HG03108 (cell line): Measurements from ENCODE around the gene TSGA10.
"Not testable (repeated sequence)": the region's sequence is repeated elsewhere in the genome, so short reads cannot be mapped to it uniquely, and the experiment has no call there.

Experiments used
- ATAC-seq: cut with Tn5 transposase; IDR thresholded peaks from one replicate; pipeline ENCODE4 v1.9.1; 2021; ENCODE audit warnings: moderate library complexity; ENCODE audit not compliant: unreplicated experiment

TSGA10 gene

DNA sequence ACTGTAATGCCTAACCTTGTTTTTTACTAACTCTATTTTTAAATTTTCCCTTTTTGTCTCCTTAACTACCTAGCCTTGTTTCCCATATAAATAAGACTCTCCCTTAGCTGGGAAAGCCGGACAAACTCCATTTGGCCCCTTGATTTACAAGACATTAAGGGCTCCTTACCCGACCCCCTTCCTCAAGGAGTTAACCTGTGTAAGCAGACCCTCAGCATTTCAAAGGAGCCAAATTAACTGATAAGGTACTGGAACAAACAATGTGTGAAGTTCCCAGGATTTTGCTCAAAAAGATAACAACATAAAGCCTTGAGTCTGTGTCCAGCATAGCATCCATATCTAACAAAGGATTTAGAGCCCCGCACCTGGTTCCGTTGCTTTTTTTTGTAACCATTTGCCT lies 72.9 kb downstream of the TSGA10 start:
- no peak for ATAC-seq

DNA sequence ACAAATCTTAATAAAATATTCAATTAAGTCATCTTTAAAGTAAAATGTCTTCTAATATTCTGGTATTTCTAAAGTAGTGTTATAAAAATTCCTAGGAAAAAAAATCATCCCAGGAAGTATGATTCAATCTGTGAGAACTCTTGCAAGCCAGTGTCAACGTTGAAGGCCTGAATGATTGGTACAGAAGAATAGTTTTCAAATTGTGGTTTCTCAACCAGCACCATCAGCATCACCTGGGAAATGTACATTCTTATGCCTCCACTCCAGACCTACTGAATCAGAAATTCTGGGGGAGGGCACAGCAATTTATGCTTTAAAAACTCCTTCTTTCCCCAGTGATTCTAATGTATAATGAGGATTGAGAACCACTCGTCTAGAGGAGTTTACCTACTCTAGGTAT lies 75.5 kb downstream of the TSGA10 start:
- no peak for ATAC-seq

DNA sequence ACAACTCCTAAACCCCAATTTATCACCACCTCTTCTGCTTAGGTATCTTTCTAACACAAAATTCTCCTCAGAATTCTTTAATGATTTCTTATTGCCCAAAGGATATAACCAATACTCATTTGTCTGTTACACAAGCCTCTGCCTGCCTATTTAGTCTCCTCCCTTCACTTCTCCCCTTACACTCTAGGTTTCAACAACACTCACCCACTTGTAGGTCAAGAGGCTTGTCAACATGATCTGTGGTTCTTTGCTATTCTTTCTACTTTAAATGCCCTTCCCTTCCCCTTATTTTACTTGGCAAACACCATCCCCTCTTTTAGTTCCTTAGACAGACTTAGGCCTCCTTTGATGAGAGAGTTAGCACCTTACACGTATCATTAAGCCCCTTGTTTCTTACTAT lies 82.2 kb downstream of the TSGA10 start:
- no peak for ATAC-seq

DNA sequence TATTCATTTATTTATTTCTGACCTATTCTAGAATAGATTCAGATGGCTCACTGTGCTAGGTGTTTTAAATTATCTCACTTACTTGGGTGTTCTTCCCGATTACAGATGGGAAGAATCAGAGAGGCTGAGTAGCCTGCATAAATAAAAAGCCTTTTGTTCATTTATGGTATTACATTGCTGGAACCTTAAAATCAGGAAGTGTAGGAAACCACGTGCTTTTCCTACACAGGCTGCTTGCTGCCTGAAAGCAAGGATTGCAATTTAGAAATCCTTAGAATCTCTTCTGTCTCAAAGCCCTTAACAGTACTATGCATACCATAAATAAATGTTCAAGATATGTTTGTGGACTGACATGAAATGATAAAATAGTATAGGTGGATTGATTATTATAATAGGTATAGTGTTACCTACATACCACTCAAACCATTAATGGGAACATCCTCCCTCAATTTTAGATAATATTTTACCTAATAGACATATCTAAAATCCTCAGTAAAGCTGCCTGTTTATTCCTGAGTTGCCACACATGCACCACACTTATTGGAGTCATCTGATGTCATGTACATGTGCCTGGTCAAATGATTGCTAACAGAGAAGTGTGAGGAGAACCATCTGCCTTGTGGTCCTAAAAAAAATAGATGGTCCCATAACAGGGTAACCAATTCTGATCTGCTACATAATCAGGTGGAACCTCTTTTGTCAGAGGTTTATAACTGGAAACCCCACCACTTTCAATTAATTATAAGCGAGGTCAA lies 86.7 kb downstream of the TSGA10 start:
- no peak for ATAC-seq

DNA sequence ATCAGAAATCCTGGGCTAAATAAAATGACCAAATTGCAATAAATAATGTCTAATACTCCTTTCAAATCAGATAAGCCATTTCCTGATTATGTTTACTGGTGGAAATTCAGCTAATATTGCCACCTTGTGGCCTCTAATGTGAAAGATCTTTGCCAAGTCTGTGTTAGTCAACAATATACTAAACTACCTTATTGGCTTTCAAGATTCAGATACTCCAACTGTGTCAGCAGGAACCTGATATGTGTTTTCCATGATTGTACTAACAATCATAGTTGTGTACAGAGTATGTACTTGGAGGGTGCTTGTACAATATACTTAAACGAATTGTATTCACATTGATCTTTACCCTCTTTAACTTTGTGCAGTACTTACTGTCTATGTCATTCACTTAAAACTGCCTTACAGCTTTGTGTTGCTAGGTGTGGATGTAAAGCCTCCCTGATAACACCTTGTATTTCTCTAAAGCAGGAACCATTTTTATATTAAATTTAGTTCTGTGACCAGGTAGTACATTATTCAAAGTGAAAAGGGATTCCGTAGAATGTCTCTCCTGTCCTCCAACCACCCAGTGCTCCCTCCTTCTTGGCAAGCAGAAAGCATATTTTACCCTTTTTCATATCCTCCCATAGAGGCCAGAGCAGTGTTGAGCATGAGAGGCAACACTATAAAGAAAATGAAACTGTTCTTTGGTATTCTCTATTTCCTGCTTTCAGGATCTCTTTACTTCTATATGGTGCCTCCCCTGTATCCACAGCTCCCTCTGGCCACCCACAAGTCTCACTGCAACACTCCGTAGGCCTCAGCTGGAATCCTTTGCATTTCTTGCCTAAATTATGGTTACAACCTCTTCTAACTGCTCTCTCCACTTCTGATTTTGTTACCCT lies 88.4 kb downstream of the TSGA10 start:
- peak; percentile 95 for ATAC-seq

DNA sequence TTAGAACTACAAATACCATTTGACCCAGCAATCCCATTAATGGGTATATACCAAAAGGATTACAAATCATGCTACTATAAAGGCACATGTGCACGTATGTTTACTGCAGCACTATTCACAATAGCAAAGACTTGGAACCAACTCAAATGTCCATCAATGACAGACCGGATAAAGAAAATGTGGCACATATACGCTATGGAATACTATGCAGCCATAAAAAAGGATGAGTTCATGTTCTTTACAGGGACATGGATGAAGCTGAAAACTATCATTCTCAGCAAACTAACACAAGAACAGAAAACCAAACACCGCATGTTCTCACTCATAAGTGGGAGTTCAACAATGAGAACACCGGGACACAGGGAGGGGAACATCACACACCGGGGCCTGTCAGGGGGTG lies 105.6 kb downstream of the TSGA10 start:
- not testable (repeated sequence) for ATAC-seq

DNA sequence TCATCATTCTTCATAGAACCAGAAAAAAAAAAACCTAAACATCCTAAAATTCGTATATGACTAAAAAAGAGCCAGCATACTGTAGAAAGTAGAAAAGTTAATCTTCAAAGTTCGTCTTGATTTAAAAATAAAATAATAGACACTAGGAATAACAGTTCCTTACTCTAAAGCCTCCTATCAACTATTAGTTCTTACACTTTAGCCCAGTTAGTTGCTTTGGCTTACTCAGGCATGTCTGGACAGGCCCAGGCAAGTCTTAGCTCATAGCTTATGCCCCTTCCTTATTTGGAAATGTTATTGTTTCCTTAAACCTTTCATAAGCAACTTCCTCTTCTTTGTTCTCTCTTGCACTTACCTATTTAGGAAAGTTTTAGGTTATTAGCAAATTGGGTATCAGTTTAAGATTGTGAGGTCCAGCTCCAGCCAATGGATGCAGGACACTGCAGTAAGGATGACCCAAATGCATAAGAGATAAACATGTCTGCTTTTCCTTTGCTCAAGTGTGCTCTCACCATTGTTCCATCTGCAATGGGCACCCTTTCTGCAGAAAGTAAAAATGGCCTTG lies 113.9 kb downstream of the TSGA10 start:
- not testable (repeated sequence) for ATAC-seq

DNA sequence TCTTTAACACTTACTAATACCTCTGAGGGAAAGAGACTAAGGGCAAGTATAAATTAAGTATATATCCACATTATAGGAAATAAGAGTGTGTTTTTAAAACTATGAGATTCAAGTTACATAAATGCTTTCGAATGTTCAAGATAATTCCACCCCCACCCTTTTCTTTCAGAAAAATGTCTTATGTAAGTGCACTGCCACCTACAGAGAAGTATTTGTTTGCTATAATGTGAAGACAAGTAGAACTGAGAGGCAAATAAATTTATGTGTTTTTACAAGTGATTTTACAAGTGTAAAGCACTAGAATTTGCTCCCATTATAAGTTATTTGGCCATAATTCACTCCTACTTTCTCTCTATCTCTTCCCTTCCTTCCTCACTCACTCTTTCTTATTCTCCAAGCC lies 118.8 kb downstream of the TSGA10 start:
- no peak for ATAC-seq

DNA sequence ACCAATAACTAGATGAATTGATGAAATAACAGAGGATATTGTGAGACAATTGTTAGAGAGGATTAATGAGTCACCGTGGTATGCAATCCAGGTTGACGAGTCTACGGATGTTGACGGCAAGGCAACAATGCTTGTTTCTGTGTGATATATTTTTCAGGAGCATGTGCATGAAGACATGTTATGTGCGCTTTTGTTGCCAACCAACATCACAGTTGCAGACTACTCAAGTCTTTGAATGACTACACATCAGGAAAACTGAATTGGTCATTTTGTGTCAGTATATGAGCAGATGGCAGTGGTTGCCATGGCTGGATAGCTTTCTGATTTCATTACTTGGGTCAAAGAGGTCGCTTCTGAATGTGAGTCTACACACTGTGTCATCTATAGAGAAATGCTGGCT lies 122.0 kb downstream of the TSGA10 start:
- ATAC-seq: no peak

DNA sequence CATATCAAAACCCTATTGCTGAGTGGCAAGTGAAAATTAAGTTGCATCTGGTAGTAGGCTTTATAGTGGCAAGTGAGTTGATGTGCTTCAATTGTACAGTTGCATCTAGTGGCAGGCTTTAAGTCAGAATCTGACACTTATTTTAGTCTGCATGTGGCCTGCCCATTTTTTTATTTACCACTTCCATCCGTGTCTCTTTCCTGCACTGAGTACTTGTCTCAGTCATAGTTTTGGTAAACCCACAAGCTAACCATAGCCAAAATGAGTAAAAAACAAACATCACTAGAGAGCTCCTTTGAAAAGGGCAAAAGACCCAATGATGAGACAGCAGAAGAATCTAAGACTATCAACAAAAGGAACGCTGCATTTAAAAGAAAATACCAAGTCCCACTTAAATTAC lies 122.7 kb downstream of the TSGA10 start:
- no peak for ATAC-seq

DNA sequence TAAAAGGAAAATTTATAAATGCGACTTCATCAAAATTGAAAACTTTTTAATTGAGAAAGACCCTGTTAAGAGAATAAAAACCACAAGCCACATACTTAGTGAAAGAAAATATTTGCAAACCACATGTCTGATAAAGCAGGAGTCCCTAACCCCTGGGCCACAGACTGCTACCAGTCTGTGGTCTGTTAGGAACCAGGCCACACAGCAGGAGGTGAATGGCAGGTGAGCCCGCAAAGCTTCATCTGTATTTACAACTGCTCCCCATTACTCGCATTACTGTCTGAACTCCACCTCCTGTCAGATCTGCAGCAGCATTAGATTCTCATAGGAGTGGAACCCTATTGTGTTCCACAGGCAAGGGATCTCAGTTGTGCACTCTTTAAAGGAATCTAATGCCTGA lies 123.3 kb downstream of the TSGA10 start:
- no peak for ATAC-seq

DNA sequence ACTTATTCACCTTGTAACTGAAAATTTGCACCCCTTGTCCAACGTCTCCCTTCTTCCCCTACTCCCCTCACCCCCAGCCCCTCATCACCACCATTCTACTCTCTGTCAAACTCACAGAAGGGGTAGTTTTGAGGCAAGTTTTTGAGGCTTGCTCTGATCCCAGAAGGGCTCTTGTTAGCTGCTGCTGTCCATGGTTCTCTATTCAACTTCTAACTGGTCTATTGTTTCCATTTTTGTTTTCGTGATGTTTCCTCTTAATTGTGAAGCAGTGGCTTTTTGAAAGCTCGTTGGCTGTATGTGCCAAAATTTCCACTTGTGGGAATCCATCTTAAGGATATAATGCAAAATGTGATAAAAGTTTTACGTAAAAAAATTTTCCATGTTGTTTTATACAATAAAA lies 126.2 kb downstream of the TSGA10 start:
- no peak for ATAC-seq

DNA sequence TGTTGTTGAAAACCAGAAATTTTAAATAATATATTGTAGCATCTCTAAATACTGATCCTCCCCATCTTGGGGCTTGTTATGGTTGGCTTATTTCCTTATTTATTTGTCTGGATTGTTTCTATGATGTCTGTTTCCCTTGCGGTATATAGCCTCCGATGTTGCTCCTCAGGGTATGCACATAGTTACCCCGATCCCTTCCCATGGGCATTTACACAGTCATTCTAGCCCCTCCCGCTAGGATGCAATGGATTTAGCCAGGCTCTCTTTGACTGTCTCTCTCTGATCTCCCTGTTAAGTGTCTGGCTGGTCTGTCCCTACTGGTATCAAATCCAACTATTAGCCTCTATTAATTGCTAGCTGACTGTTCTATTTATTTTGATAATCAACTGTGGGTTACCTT lies 126.9 kb downstream of the TSGA10 start:
- ATAC-seq: no peak

DNA sequence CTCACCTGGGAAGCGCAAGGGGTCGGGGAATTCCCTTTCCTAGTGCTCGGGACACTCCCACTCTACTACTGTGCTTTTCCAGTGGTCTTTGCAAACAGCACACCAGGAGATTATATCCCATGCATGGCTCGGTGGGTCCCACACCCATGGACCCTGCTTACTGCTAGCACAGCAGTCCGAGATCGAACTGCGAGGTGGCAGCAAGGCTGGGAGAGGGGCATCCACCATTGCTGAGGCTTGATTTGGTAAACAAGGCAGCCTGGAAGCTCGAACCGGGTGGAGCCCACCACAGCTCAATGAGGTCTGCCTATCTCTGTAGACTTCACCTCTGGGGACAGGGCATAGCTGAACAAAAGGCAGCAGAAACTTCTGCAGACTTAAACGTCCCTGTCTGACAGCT lies 154.0 kb downstream of the TSGA10 start:
- ATAC-seq: no peak

DNA sequence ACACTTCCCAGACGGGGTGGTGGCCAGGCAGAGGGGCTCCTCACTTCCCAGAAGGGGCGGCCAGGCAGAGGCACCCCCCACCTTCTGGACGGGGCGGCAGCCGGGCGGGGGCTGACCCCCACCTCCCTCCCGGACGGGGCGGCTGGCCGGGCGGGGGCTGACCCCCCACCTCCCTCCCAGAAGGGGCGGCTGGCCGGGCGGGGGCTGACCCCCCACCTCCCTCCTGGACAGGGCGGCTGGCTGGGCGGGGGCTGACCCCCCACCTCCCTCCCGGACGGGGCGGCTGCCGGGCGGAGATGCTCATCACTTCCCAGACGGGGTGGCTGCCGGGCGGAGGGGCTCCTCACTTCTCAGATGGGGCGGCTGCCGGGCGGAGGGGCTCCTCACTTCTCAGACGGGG lies 166.0 kb downstream of the TSGA10 start:
- not testable (repeated sequence) for ATAC-seq

DNA sequence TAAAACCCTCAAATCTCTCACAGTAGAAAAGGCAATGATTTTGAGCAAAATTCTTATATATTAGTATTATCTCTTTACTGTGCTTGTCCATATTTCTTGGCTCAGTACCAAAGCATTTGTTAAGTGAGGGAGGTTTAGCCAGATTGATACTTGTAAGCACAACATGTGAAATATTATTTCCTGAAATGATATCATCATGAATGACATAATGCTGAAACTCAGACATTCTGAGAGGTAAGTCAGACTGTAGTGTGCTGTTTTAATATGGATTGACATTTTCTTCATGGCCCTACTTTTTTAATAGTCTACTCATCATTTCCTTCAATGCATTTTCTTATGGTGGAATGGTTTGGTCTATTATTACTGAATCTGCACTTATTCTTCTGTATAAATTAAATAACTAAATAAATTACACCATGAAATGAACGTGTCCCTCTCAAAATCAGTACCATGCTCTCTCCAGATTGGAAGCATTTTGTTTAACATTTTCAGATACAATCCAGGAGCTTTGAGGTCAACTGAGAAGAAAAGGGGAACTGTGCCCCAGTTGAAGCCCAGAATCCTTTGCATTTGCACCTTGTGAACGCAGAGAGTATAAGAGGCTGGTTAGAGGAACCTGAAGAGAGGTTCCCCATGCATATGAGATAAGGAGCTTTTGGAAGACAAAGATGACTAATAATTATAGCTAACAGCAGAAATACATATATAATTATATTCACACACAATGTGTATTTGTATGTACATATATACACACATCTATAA lies 168.7 kb downstream of the TSGA10 start:
- ATAC-seq: no peak

DNA sequence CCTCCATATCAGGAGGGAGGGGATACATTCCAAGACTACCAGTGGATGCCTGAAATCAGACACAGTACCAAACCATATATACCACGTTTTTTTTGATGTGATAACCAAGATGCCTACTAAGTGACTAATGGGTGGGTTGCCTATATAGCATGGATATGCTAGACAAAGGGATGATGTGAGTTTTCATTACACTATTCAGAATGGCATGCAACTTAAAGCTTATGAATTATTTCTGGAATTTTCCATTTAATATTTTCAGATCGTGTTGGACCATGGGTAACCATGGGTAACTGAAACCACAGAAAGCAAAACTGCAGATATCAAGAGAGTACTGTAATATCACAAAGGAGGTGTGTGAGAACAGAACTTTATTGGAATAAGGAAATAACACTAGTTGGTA lies 179.1 kb downstream of the TSGA10 start:
- ATAC-seq: no peak

DNA sequence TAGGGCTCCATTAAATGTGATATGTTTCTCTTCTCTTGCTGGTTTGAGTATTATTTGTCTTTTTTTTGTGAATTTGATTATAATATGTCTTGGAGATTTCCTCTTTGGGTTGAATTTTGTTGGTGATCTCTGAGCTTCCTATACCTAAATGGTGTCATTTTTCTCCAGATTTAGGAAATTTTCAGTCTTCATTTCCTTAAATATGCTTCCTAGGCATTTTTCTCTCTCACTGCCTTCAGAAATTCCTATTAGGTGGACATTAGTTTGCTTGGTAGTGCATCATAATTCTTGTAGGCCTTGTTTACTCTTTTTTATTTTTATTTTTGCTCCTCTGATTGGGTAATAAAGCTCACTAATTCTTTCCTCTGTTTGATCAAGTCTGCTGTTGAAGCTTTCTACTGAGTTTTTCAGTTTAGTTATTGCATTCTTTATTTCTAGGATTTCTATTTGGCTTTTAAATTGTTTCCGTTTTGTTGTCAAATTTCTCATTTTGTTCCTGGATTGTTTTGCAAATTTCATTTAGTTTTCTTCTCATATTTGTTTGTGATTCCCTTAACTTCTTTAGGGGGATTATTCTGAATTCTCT lies 182.1 kb downstream of the TSGA10 start:
- no peak for ATAC-seq

DNA sequence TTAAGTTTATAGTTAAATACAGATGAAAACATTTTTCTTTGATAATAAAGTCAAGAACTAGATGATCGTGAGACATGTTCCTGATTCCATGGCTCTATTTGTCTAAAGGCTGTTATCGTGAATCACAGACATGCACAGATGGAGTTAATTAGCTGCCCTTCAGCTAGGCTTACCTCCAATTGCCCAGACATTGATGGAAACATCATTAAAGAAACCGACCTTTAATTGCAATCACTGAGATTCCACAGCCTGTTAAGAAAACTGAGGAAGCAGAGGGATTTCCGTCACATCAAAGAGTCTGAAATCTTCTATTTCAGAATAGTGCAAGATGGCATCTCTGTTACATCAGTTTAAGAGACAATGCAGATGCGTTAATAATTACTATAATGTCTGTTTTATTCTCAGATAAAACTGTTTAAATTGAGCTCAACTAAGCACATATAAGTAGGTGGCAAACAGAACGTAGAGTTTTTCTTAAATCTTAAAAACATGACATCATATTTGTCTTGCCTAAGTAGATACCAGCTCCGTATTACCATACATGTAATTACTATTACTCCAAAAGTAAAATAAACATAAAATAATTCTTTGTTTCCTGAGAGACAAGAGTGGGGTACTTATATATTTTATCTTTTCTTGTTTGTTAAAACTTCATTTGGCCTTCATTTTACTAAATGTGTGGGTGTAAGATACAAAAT lies 194.8 kb downstream of the TSGA10 start:
- no peak for ATAC-seq

DNA sequence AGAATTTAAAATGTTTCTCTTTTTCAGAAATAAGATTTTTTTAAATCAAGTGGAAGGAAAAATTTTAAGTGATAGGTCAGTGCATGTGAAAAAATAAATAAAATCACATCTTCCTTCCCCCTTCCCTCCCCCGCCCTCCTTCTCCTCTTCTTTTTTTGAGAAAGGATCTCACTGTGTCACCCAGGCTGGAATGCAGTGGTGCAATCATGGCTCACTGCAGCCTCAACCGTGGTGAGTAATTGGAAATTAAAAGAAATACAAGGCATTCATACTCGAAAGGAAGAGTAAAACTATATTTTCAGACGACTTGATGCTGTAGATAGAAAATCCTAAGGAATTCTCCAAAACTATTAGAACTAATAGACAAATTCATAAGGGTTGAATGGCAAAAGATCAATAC lies 201.8 kb downstream of the TSGA10 start:
- ATAC-seq: no peak
